ENCODE measurements around the gene KCNK5.

GRCh38 chr6:39240155-39240757 is 11.0 kb upstream of the KCNK5 start:
- TF ChIP-seq, protein P1, sequence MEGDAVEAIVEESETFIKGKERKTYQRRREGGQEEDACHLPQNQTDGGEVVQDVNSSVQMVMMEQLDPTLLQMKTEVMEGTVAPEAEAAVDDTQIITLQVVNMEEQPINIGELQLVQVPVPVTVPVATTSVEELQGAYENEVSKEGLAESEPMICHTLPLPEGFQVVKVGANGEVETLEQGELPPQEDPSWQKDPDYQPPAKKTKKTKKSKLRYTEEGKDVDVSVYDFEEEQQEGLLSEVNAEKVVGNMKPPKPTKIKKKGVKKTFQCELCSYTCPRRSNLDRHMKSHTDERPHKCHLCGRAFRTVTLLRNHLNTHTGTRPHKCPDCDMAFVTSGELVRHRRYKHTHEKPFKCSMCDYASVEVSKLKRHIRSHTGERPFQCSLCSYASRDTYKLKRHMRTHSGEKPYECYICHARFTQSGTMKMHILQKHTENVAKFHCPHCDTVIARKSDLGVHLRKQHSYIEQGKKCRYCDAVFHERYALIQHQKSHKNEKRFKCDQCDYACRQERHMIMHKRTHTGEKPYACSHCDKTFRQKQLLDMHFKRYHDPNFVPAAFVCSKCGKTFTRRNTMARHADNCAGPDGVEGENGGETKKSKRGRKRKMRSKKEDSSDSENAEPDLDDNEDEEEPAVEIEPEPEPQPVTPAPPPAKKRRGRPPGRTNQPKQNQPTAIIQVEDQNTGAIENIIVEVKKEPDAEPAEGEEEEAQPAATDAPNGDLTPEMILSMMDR (IDR thresholded peaks at IDR 0.05; ENCODE audit: low read depth, low read length, missing input control) = no peak
- TF ChIP-seq, protein P2, sequence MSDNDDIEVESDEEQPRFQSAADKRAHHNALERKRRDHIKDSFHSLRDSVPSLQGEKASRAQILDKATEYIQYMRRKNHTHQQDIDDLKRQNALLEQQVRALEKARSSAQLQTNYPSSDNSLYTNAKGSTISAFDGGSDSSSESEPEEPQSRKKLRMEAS (IDR thresholded peaks at IDR 0.05) = no peak
- TF ChIP-seq, protein P3, sequence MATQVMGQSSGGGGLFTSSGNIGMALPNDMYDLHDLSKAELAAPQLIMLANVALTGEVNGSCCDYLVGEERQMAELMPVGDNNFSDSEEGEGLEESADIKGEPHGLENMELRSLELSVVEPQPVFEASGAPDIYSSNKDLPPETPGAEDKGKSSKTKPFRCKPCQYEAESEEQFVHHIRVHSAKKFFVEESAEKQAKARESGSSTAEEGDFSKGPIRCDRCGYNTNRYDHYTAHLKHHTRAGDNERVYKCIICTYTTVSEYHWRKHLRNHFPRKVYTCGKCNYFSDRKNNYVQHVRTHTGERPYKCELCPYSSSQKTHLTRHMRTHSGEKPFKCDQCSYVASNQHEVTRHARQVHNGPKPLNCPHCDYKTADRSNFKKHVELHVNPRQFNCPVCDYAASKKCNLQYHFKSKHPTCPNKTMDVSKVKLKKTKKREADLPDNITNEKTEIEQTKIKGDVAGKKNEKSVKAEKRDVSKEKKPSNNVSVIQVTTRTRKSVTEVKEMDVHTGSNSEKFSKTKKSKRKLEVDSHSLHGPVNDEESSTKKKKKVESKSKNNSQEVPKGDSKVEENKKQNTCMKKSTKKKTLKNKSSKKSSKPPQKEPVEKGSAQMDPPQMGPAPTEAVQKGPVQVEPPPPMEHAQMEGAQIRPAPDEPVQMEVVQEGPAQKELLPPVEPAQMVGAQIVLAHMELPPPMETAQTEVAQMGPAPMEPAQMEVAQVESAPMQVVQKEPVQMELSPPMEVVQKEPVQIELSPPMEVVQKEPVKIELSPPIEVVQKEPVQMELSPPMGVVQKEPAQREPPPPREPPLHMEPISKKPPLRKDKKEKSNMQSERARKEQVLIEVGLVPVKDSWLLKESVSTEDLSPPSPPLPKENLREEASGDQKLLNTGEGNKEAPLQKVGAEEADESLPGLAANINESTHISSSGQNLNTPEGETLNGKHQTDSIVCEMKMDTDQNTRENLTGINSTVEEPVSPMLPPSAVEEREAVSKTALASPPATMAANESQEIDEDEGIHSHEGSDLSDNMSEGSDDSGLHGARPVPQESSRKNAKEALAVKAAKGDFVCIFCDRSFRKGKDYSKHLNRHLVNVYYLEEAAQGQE (IDR thresholded peaks at IDR 0.05) = no peak
- no peak for TF ChIP-seq FOXA1 (IDR thresholded peaks at IDR 0.05)
- no peak for TF ChIP-seq RAD21 (IDR thresholded peaks at IDR 0.05)
- no peak for TF ChIP-seq GABPA (IDR thresholded peaks at IDR 0.05 in 1 of 2, conservative IDR thresholded peaks at IDR 0.05 in 1 of 2)
- TF ChIP-seq TAF1 (conservative IDR thresholded peaks at IDR 0.05) = no peak
- no peak for TF ChIP-seq FOXA2 (IDR thresholded peaks at IDR 0.05)
- TF ChIP-seq, protein P4, sequence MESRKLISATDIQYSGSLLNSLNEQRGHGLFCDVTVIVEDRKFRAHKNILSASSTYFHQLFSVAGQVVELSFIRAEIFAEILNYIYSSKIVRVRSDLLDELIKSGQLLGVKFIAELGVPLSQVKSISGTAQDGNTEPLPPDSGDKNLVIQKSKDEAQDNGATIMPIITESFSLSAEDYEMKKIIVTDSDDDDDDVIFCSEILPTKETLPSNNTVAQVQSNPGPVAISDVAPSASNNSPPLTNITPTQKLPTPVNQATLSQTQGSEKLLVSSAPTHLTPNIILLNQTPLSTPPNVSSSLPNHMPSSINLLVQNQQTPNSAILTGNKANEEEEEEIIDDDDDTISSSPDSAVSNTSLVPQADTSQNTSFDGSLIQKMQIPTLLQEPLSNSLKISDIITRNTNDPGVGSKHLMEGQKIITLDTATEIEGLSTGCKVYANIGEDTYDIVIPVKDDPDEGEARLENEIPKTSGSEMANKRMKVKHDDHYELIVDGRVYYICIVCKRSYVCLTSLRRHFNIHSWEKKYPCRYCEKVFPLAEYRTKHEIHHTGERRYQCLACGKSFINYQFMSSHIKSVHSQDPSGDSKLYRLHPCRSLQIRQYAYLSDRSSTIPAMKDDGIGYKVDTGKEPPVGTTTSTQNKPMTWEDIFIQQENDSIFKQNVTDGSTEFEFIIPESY (IDR thresholded peaks at IDR 0.05) = no peak
- TF ChIP-seq, protein P5, sequence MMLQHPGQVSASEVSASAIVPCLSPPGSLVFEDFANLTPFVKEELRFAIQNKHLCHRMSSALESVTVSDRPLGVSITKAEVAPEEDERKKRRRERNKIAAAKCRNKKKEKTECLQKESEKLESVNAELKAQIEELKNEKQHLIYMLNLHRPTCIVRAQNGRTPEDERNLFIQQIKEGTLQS (IDR thresholded peaks at IDR 0.05) = no peak
